NK-92 treated with Interleukin-12 subunit alpha and Interleukin-12 subunit beta, amount 100 ng/mL, for 24 hours (cell line): Measurements from ENCODE around the gene LRRC51.
A peak's percentile ranks its signal among the peaks of the same experiment; 100 is the strongest.

ENCODE experiments used
- DNase-seq: peaks from one replicate; lab custom pipeline; 2025; lab: John Stamatoyannopoulos, UW

LRRC51 gene

GRCh38 chr11:72070491-72070890, 10.2 kb upstream of the LRRC51 start:
- DNase-seq, result no peak

GRCh38 chr11:72072348-72072747, 8.3 kb upstream of the LRRC51 start:
- DNase-seq, result no peak

GRCh38 chr11:72075109-72075508, 5.5 kb upstream of the LRRC51 start:
- no peak for DNase-seq

GRCh38 chr11:72075756-72076155, 4.9 kb upstream of the LRRC51 start:
- DNase-seq, result no peak

- no peak for DNase-seq
Observed at GRCh38 chr11:72078477-72078876, 2.2 kb upstream of the LRRC51 start.

GRCh38 chr11:72079819-72080325, 778 bp upstream of the LRRC51 start:
- DNase-seq, result no peak

- DNase-seq, result no peak
Observed at GRCh38 chr11:72081184-72081644, 564 bp downstream of the LRRC51 start.

GRCh38 chr11:72081821-72082453, 1.3 kb downstream of the LRRC51 start:
- no peak for DNase-seq

- DNase-seq, result no peak
Observed at GRCh38 chr11:72083414-72083813, 2.8 kb downstream of the LRRC51 start.

- no peak for DNase-seq
Observed at GRCh38 chr11:72084076-72084475, 3.4 kb downstream of the LRRC51 start.

- no peak for DNase-seq
Observed at GRCh38 chr11:72084965-72085364, 4.3 kb downstream of the LRRC51 start.

- DNase-seq, result no peak
Observed at GRCh38 chr11:72085621-72086351, 5.1 kb downstream of the LRRC51 start.

- DNase-seq, result no peak
Observed at GRCh38 chr11:72088076-72088808, 7.6 kb downstream of the LRRC51 start.

- DNase-seq, result no peak
Observed at GRCh38 chr11:72091292-72091691, 10.6 kb downstream of the LRRC51 start.

GRCh38 chr11:72098741-72099140, 18.1 kb downstream of the LRRC51 start:
- no peak for DNase-seq

- no peak for DNase-seq
Observed at GRCh38 chr11:72100009-72100408, 19.4 kb downstream of the LRRC51 start.

- no peak for DNase-seq
Observed at GRCh38 chr11:72100462-72100861, 19.8 kb downstream of the LRRC51 start.

- no peak for DNase-seq
Observed at GRCh38 chr11:72102162-72102561, 21.5 kb downstream of the LRRC51 start.

- no peak for DNase-seq
Observed at GRCh38 chr11:72102631-72102945, 21.9 kb downstream of the LRRC51 start.

GRCh38 chr11:72102946-72103753, 22.5 kb downstream of the LRRC51 start, which contains the start of gene LAMTOR1:
TSS of gene LAMTOR1 (minus strand) at chr11:72103297. CDS start at chr11:72103224, 73 bp downstream.
- DNase-seq, result peak; percentile 99

- DNase-seq, result no peak
Observed at GRCh38 chr11:72103754-72104167, 23.1 kb downstream of the LRRC51 start.

GRCh38 chr11:72105888-72106287, 25.2 kb downstream of the LRRC51 start, which contains the start of gene TOMT:
TSS of gene TOMT (plus strand) at chr11:72105924. CDS start at chr11:72105952, 28 bp downstream.
- no peak for DNase-seq
